HG02943 (cell line): ENCODE results near the gene RNASE3.
"Not testable (repeated sequence)": the region's sequence is repeated elsewhere in the genome, so short reads cannot be mapped to it uniquely, and the experiment has no call there.

Experiments
- ATAC-seq: cut with Tn5 transposase; IDR thresholded peaks from one replicate; pipeline ENCODE4 v1.9.1; 2021; ENCODE audit warnings: mild to moderate bottlenecking, low read depth, moderate library complexity; ENCODE audit not compliant: unreplicated experiment

RNASE3 gene

GRCh38 chr14:20910822-20911221 lies 19.6 kb downstream of the RNASE3 start:
- not testable (repeated sequence) for ATAC-seq

- not testable (repeated sequence) for ATAC-seq
These were observed 28.0 kb downstream of the RNASE3 start for GRCh38 chr14:20919038-20919756.

DNA sequence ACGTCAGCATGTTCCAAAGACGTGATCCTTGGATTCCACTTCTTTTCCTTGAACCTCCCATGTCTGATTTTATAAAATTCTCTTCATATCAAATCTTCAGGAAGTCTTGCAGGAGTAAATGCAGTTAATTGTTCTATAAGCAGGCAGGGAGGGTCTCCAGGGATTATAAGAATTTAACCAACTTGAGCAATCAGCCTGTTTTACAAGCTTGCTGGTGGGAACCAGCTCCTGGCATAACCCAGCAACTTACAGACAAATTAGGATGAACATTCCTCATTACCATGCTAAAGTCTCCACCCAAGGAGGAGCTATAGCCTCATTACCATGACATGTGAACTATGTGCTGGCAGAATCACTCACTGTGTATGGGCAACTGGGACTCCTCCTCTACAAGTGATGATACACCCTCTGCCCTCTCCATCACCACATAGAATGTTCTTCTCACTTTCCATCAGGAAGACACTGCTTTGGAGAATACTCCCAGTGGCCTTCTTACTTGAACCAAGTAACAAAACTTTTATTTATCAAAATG lies 32.6 kb downstream of the RNASE3 start:
- ATAC-seq, result not testable (repeated sequence)

DNA sequence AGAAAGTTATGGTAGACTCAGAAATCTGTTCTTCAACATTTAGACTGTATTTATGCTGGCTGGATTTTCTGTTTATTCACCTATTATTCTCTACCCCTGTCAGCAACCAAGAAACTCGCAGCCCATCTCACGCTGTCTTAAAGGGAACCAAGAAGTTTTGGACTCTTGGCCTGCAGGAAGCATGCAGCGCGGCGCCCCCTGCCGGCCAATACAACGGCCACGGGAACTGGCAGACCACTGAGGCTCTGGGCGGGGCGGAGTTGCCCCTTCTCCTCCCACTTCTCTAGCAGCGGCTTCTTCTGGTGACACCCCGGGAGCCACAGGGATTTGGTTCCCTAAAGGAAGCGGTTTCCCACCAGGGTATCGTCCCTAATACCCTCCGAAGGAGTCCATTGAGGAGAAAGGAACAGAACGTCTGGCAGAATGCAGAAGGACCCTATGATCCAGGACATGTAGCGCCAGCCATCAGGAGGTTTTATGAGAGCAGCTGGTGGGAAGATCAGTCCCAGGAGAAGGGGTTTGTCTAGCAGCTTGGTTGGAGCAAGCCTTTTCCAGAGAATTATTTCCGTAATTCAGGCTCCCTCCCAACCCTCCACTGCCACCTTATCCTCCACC lies 43.1 kb downstream of the RNASE3 start:
- no peak for ATAC-seq

- ATAC-seq, result no peak
These were observed 44.3 kb downstream of the RNASE3 start for GRCh38 chr14:20935303-20935984.
